Astrocyte of the cerebellum (primary cell): ENCODE results near the gene PLEKHA1.

ENCODE experiments used
- DNase-seq: peaks from one replicate; pipeline ENCODE4 v3.0.0-alpha.2; 2011; ENCODE audit warnings: low read depth
- H3K4me3 ChIP-seq: 2 replicates; pipeline ENCODE4 v1.5.1; 2011; ENCODE audit warnings: mild to moderate bottlenecking, low read depth, low read length, moderate library complexity
- CTCF ChIP-seq: IDR thresholded peaks from 2 replicates; pipeline ENCODE4 v1.5.1; 2012; ENCODE audit warnings: low read length, low read depth, moderate library complexity, mild to moderate bottlenecking; ENCODE audit errors: missing control alignments
- in situ Hi-C: cut with HindIII; loops from 2 replicates; pipeline ENCODE4 v1.10.0; 2017; ENCODE audit warnings: low sequenced_read_pairs

PLEKHA1 gene

GRCh38 chr10:122338609-122339441 lies 35.7 kb upstream of the PLEKHA1 start:
- no peak overlapping the region for H3K4me3 ChIP-seq
- no peak for DNase-seq
- no peak for TF ChIP-seq CTCF
- in situ Hi-C loops = no loop called here

GRCh38 chr10:122341141-122341810 lies 33.2 kb upstream of the PLEKHA1 start:
- in situ Hi-C loops = no loop called here
- peak; percentile 40 for DNase-seq
- no peak overlapping the region for H3K4me3 ChIP-seq
- TF ChIP-seq CTCF = no peak

- in situ Hi-C loops = no loop called here
- peak; percentile 42 for DNase-seq
- peak; percentile 76 for TF ChIP-seq CTCF
- H3K4me3 ChIP-seq = no peak overlapping the region
These were observed 32.0 kb upstream of the PLEKHA1 start for GRCh38 chr10:122342293-122343134.

- DNase-seq = no peak
- in situ Hi-C loops = no loop called here
- H3K4me3 ChIP-seq = no peak overlapping the region
- no peak for TF ChIP-seq CTCF
These were observed 31.2 kb upstream of the PLEKHA1 start for GRCh38 chr10:122343135-122343800.

- DNase-seq = no peak
- TF ChIP-seq CTCF = no peak
- in situ Hi-C loops = no loop called here
- no peak overlapping the region for H3K4me3 ChIP-seq
These were observed 30.6 kb upstream of the PLEKHA1 start for GRCh38 chr10:122343936-122344335.
